ENCODE measurements around the gene STOX2. TPM values are rescaled to one million over a fixed set of nuclear protein-coding genes. Genes with fewer than 3 reads are reported as not detected.

The STOX2 gene
- total RNA-seq, 5 donors from 2014 or later (not counting 1 experiment from before 2014, with no cell fraction given), result 0.22 to 0.50 TPM; not detected in 3

Other genes with a start within 250 kb of the STOX2 start
- gene RWDD4, start 246.1 kb upstream of the STOX2 start, total RNA-seq, result 10 to 100 TPM in 3 of 5 donors, 1 to 10 TPM in 2; 7.9 to 12.2 (median 11.0) TPM
- 10 to 100 TPM; 28.0 to 50.6 (median 38.3) TPM for gene TRAPPC11, start 246.0 kb upstream of the STOX2 start, total RNA-seq

Measured in T-cell (primary cell).